ENCODE measurements around the gene GABRP.

GABRP gene

DNA sequence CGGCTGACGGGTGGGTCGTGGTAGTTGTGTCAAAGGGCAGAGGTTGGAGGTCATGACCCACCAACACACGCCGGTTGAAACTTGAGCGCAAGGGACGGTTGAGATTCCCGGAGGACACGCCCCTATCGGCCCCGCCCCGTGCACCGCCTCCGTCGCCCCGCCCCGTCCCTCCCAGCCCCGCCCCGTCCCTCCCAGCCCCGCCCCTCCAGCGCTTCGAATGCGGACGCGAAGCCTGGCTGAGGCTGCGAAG is 78.1 kb downstream of the GABRP start:
- no peak for DNase-seq (ENCODE audit: low read depth, low spot score)

DNA sequence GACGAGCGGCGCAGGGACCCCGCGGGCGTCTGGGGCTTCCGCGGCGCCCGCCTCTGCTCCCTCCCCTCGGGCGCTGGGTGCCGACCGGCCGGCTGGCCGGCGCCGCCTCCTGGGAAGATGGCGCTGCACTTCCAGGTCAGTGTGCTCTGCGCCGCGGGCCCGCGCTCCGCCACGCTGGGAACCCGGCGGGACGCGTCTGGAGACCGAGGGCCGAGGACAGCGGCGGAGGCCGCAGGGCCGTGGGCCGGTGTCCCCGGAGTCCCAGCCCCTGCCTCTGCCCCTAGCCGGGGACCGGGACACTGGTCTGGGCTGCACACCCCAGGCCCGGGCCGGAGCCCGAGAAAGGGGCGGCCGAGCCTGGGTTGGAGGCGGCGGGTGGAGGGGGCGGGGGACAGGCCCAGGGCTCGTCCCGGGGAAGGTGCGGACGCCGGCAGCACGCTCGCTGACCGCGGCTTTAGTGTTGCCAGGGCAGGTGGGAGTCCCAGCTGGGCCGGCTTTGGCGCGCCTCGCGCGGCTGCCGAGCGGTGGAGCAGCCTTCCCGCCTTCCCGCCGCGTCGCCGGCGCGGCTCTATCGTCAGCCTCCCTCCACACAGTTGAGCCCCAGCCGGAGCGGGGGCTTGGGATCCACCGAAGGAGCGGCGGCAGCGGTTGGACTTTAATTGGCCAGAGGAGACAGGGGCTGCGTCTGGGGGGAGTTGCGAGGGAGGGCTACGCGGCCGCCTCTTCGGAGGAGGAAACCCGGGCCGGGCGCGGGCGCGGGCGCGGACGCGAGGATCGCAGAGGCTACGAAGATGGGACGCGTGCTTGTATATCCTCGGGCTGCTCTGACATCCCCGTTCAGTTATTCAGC is 78.6 kb downstream of the GABRP start, which contains the start of gene RANBP17:
RANBP17 (plus strand) TSS at position 102 of the 850 bp plus-strand sequence.
- no peak for DNase-seq (ENCODE audit: low read depth, low spot score)

- no peak for DNase-seq (ENCODE audit: low read depth, low spot score)
Observed at GRCh38 chr5:170863646-170864045, 80.1 kb downstream of the GABRP start.
